ENCODE results near the gene FAM13B. TPM values are rescaled to one million over a fixed set of nuclear protein-coding genes. Genes with fewer than 3 reads are reported as not detected.
A peak's percentile ranks its signal among the peaks of the same experiment; 100 is the strongest.

FAM13B gene
- polyA plus RNA-seq, 1 donor, result 20.0 TPM

- DNase-seq (ENCODE audit: low read depth), result no peak
Measured at GRCh38 chr5:137901011-137901817, 131.7 kb downstream of the FAM13B start.

- no peak for DNase-seq (ENCODE audit: low read depth)
Measured at GRCh38 chr5:137899493-137899892, 133.4 kb downstream of the FAM13B start.

GRCh38 chr5:137896560-137896959 lies 136.3 kb downstream of the FAM13B start:
- no peak for DNase-seq (ENCODE audit: low read depth)

GRCh38 chr5:137894586-137894985 lies 138.3 kb downstream of the FAM13B start:
- DNase-seq (ENCODE audit: low read depth), result no peak

GRCh38 chr5:137891849-137892248 lies 141.0 kb downstream of the FAM13B start:
- DNase-seq (ENCODE audit: low read depth), result no peak

GRCh38 chr5:137890845-137891244 lies 142.0 kb downstream of the FAM13B start:
- DNase-seq (ENCODE audit: low read depth), result no peak

GRCh38 chr5:137888863-137889759 lies 143.8 kb downstream of the FAM13B start, which contains the start of gene PKD2L2:
PKD2L2 (plus strand) TSS chr5:137889457; CDS start chr5:137889492, 35 bp downstream.
- peak; percentile 67 for DNase-seq (ENCODE audit: low read depth)

- no peak for DNase-seq (ENCODE audit: low read depth)
Measured at GRCh38 chr5:137888466-137888862, 144.4 kb downstream of the FAM13B start.

Other genes starting within 250 kb of the FAM13B start
- 327 TPM for gene MYOT, start 165.2 kb downstream of the FAM13B start, polyA plus RNA-seq (ENCODE audit: insufficient read length)
- gene PKD2L2, start 143.6 kb downstream of the FAM13B start, polyA plus RNA-seq (ENCODE audit: insufficient read length), result 0.83 TPM
- not detected for gene WNT8A, start 51.0 kb upstream of the FAM13B start, polyA plus RNA-seq (ENCODE audit: insufficient read length)
- 0.85 TPM for gene NME5, start 106.3 kb upstream of the FAM13B start, polyA plus RNA-seq (ENCODE audit: insufficient read length)
- gene BRD8, start 145.6 kb upstream of the FAM13B start, polyA plus RNA-seq (ENCODE audit: insufficient read length), result 50.8 TPM
- gene KIF20A, start 146.0 kb upstream of the FAM13B start, polyA plus RNA-seq (ENCODE audit: insufficient read length), result 17.3 TPM
- 34.8 TPM for gene CDC23, start 180.2 kb upstream of the FAM13B start, polyA plus RNA-seq (ENCODE audit: insufficient read length)
- 2.8 TPM for gene GFRA3, start 241.5 kb upstream of the FAM13B start, polyA plus RNA-seq (ENCODE audit: insufficient read length)